Breast epithelium (tissue), 4 donors: Measurements from ENCODE around the gene SGO2. TPM values are rescaled to one million over a fixed set of nuclear protein-coding genes. Genes with fewer than 3 reads are reported as not detected.

ENCODE experiments used
- DNase-seq, 2 donors: peaks; one replicate each; pipeline ENCODE4 v3.0.0-alpha.2; 2019; ENCODE audit warnings: low spot score in 2 of 2
- H3K27ac ChIP-seq, 2 donors: fragments of 200-600 bp; sonication (generic) in 1 of 2; one replicate each; pipeline ENCODE4 v1.5.1; 2016 to 2019; ENCODE audit warnings: mild to moderate bottlenecking in 1 of 2
- H3K27me3 ChIP-seq, 2 donors: fragments of 200-600 bp; sonication (generic) in 1 of 2; one replicate each; pipeline versions ENCODE4 v1.5.1 to v1.6.0; 2017 to 2019; ENCODE audit warnings: control low read depth in 1 of 2, mild to moderate bottlenecking in 1 of 2
- H3K36me3 ChIP-seq: fragments of 200-600 bp; one replicate; pipeline ENCODE4 v1.5.1; 2019
- H3K4me1 ChIP-seq, 2 donors: fragments of 200-600 bp; sonication (generic); one replicate each; pipeline ENCODE4 v1.5.1; 2016 to 2019; ENCODE audit warnings: control low read depth in 1 of 2
- H3K4me3 ChIP-seq, 3 donors: fragments of 200-600 bp; sonication (generic); 1 replicate in 2 of 3; 2 replicates in 1 of 3; pipeline ENCODE4 v1.5.1; 2016 to 2019; ENCODE audit warnings: mild to moderate bottlenecking in 3 of 3, moderate library complexity in 2 of 3
- H3K9me3 ChIP-seq, 2 donors: fragments of 200-600 bp; sonication (generic) in 1 of 2; one replicate each; pipeline ENCODE4 v1.5.1; 2016 to 2019; ENCODE audit warnings: control low read depth in 1 of 2
- POLR2A ChIP-seq: fragments of 450-650 bp; IDR thresholded peaks from one replicate; pipeline ENCODE4 v1.6.1; 2016; ENCODE audit warnings: antibody characterized with exemption, mild to moderate bottlenecking, moderate library complexity
- POLR2AphosphoS5 ChIP-seq, 3 donors: sonication (generic); formaldehyde crosslinking; IDR thresholded peaks; one replicate each; pipeline ENCODE4 v1.6.1; 2017; ENCODE audit warnings: antibody characterized with exemption in 3 of 3
- intact Hi-C: fragments of 100-400 bp; cut with DNase I; formaldehyde crosslinking; loops from one replicate; pipeline ENCODE4 v1.15.1; 2023; ENCODE audit warnings: low total_unique reads
- total RNA-seq, 3 donors: library from RNA; depleted of rRNA; stranded (reverse); fragments of >200 nt; gene quantifications; one replicate each; pipeline ENCODE4 v1.1.0, GENCODE V29; 2016
- TF ChIP-seq, protein P1 (sequence below), 3 donors: fragments of 450-650 bp; IDR thresholded peaks; one replicate each; pipeline ENCODE4 v1.5.1; 2016 to 2017; ENCODE audit warnings: antibody characterized with exemption in 3 of 3, mild to moderate bottlenecking in 3 of 3, moderate library complexity in 3 of 3

The SGO2 gene
- total RNA-seq, 3 donors from 2014 or later: 3.6 to 9.1 (median 4.6) TPM

DNA sequence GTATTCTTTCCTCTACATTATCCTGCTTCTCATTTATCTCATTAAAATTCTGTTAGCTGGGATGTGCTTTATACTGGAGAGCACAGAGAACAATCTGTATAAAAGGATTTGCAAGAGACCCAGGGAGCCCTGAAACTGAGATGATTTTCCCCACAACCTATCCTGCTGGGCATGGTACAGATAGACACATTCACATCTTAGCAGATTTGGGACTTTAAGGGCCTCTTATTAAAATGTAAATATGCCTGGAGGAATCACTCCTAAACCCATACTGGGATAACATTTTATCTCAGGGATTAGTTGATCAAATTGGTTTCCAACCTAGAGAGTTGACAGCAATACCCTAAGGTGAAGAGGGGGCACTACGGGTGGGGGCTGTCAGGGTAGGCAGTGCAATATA, 105.3 kb downstream of the SGO2 start:
- TF ChIP-seq POLR2A (no peak), POLR2AphosphoS5 (IDR thresholded peaks at IDR 0.05) (no peak)
- TF ChIP-seq, protein P1, sequence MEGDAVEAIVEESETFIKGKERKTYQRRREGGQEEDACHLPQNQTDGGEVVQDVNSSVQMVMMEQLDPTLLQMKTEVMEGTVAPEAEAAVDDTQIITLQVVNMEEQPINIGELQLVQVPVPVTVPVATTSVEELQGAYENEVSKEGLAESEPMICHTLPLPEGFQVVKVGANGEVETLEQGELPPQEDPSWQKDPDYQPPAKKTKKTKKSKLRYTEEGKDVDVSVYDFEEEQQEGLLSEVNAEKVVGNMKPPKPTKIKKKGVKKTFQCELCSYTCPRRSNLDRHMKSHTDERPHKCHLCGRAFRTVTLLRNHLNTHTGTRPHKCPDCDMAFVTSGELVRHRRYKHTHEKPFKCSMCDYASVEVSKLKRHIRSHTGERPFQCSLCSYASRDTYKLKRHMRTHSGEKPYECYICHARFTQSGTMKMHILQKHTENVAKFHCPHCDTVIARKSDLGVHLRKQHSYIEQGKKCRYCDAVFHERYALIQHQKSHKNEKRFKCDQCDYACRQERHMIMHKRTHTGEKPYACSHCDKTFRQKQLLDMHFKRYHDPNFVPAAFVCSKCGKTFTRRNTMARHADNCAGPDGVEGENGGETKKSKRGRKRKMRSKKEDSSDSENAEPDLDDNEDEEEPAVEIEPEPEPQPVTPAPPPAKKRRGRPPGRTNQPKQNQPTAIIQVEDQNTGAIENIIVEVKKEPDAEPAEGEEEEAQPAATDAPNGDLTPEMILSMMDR (IDR thresholded peaks at IDR 0.05): no peak
- Histone ChIP-seq H3K9me3 (peaks cover 0 to 6% of the 10 kb centered on the region in 2 donors), H3K4me1 (no peaks in the 10 kb centered on the region), H3K27ac (no peak overlapping the region), H3K4me3 (no peak overlapping the region), H3K27me3 (no peaks in the 10 kb centered on the region), H3K36me3 (no peaks in the 10 kb centered on the region)
- intact Hi-C loops: loop anchor here (2.0 kb wide), 1 partner anchor 46 kb away; no protein-coding TSS in a partner anchor
- no peak for DNase-seq

Other genes with a start within 250 kb of the SGO2 start
- 10 to 100 TPM; 61.3 to 67.5 (median 64.5) TPM for gene SPATS2L, start 219.5 kb upstream of the SGO2 start, total RNA-seq
- 10 to 100 TPM; 15.7 to 28.2 (median 23.3) TPM for gene KCTD18, start 16.1 kb upstream of the SGO2 start, total RNA-seq
- 100 to 1,000 TPM in 2 of 3 donors, 10 to 100 TPM in 1; 100.0 to 611 (median 111) TPM for gene AOX1, start 59.8 kb downstream of the SGO2 start, total RNA-seq